Loucy (cell line): ENCODE data around the gene PGBD5.
"Not testable (repeated sequence)": the region's sequence is repeated elsewhere in the genome, so short reads cannot be mapped to it uniquely, and the experiment has no call there.

Source experiments
- H2AFZ ChIP-seq: fragments of 200-600 bp; sonication (generic); 2 replicates; pipeline ENCODE4 v1.6.0; 2016; ENCODE audit warnings: antibody characterized with exemption, mild to moderate bottlenecking, low read length, moderate library complexity
- H3F3A ChIP-seq: fragments of 200-600 bp; 2 replicates; pipeline ENCODE4 v1.6.0; 2016; ENCODE audit warnings: antibody characterized with exemption, low read depth, mild to moderate bottlenecking
- H3K27me3 ChIP-seq: fragments of 200-600 bp; sonication (generic); 2 replicates; pipeline ENCODE4 v1.6.1; 2014; ENCODE audit warnings: low read length, mild to moderate bottlenecking; ENCODE audit not compliant: insufficient read depth, poor library complexity, severe bottlenecking
- H3K36me3 ChIP-seq: fragments of 200-600 bp; sonication (generic); 2 replicates; pipeline ENCODE4 v1.6.1; 2016; ENCODE audit warnings: low read length; ENCODE audit not compliant: insufficient read depth
- H3K4me1 ChIP-seq: fragments of 200-600 bp; sonication (generic); 2 replicates; pipeline ENCODE4 v1.5.1; 2014; ENCODE audit warnings: low read length, mild to moderate bottlenecking; ENCODE audit not compliant: insufficient read depth, poor library complexity, severe bottlenecking
- H3K4me2 ChIP-seq: fragments of 200-600 bp; sonication (generic); 2 replicates; pipeline ENCODE4 v1.6.0; 2014; ENCODE audit warnings: antibody characterized with exemption, low read length, low read depth, mild to moderate bottlenecking; ENCODE audit not compliant: poor library complexity, severe bottlenecking
- H3K4me3 ChIP-seq: fragments of 200-600 bp; sonication (generic); 2 replicates; pipeline ENCODE4 v1.5.1; 2014; ENCODE audit warnings: low read length, mild to moderate bottlenecking, mixed read lengths; ENCODE audit not compliant: poor library complexity, severe bottlenecking
- H3K79me2 ChIP-seq: fragments of 200-600 bp; sonication (generic); 2 replicates; pipeline ENCODE4 v1.6.1; 2014; ENCODE audit warnings: low read length; ENCODE audit not compliant: insufficient read depth
- H3K9ac ChIP-seq: fragments of 200-600 bp; sonication (generic); 2 replicates; pipeline ENCODE4 v1.6.0; 2014; ENCODE audit warnings: mild to moderate bottlenecking, low read depth, low read length, moderate library complexity; ENCODE audit not compliant: poor library complexity, severe bottlenecking
- H3K9me2 ChIP-seq: fragments of 200-600 bp; sonication (generic); replicated peaks from 2 replicates; pipeline ENCODE4 v1.6.1; 2016; ENCODE audit warnings: low read depth, low read length, mixed read lengths
- H3K9me3 ChIP-seq: fragments of 200-600 bp; sonication (generic); 2 replicates; pipeline ENCODE4 v1.6.1; 2014; ENCODE audit warnings: mild to moderate bottlenecking, antibody characterized with exemption, low read length, low read depth; ENCODE audit not compliant: insufficient read depth
- H4K20me1 ChIP-seq: fragments of 200-600 bp; sonication (generic); 2 replicates; pipeline ENCODE4 v1.6.0; 2014; ENCODE audit warnings: antibody characterized with exemption, low read length, mild to moderate bottlenecking; ENCODE audit not compliant: insufficient read depth, poor library complexity, severe bottlenecking
- EZH2phosphoT487 ChIP-seq: fragments of 200-600 bp; IDR thresholded peaks from 2 replicates; pipeline ENCODE4 v1.6.1; 2018; ENCODE audit warnings: antibody characterized with exemption, mild to moderate bottlenecking, moderate library complexity, borderline replicate concordance
- TF ChIP-seq, protein P1 (sequence below): fragments of 200-600 bp; sonication (generic); conservative IDR thresholded peaks from 2 replicates; pipeline ENCODE4 v1.5.1; 2014; ENCODE audit warnings: mild to moderate bottlenecking, antibody characterized with exemption, low read length

PGBD5 gene, protein sequence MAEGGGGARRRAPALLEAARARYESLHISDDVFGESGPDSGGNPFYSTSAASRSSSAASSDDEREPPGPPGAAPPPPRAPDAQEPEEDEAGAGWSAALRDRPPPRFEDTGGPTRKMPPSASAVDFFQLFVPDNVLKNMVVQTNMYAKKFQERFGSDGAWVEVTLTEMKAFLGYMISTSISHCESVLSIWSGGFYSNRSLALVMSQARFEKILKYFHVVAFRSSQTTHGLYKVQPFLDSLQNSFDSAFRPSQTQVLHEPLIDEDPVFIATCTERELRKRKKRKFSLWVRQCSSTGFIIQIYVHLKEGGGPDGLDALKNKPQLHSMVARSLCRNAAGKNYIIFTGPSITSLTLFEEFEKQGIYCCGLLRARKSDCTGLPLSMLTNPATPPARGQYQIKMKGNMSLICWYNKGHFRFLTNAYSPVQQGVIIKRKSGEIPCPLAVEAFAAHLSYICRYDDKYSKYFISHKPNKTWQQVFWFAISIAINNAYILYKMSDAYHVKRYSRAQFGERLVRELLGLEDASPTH

DNA sequence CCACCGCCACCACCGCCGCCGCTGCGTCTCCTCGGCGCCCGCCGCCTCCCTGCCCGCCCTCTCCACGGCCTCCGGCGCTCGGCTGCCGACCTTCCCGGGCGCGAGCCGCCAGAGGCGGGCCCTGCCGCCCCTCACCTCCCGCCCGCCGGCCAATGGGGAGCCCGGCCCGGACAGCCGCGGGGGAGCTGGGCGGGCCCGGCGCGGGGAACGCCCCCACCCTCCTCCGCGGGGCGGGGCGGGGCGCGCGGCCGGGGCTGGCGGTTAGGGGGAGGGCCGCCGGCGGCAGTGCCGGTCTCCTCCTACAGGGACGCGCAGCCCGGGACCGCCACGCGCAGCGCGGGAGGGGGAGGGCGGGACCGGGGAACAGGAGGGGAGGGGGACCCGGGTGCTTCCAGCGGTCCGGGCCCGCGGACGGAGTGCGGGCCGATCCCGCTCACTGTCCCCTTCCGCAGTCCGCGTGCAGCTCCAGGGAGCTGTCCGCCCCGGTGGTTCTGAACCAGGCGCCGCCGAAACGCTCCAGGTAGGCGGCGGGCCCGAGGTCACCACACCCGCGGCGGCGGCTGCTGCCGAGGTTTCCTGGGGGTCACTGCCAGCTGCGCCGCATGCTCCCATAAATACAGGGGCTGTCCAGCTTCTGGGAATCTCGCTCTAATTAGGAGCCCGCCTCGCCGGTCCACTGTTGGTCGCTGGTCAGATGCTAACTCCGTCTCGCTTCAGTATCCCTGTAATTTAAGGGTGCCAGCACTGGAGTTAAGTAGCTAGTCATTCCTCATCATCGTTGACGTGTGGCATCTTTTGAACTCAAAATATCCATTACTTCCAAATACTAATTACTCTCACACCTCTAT is at the start of gene PGBD5:
Gene PGBD5, minus strand, starts transcription at position 87 of the 848 bp plus-strand sequence. CDS start 404 bp downstream, outside the sequence.
- TF ChIP-seq, protein P1, sequence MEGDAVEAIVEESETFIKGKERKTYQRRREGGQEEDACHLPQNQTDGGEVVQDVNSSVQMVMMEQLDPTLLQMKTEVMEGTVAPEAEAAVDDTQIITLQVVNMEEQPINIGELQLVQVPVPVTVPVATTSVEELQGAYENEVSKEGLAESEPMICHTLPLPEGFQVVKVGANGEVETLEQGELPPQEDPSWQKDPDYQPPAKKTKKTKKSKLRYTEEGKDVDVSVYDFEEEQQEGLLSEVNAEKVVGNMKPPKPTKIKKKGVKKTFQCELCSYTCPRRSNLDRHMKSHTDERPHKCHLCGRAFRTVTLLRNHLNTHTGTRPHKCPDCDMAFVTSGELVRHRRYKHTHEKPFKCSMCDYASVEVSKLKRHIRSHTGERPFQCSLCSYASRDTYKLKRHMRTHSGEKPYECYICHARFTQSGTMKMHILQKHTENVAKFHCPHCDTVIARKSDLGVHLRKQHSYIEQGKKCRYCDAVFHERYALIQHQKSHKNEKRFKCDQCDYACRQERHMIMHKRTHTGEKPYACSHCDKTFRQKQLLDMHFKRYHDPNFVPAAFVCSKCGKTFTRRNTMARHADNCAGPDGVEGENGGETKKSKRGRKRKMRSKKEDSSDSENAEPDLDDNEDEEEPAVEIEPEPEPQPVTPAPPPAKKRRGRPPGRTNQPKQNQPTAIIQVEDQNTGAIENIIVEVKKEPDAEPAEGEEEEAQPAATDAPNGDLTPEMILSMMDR: no peak
- no peak for TF ChIP-seq EZH2phosphoT487
- Histone ChIP-seq H3K9me3 (no peaks in the 10 kb centered on the region), H3K9me2 (no peaks in the 10 kb centered on the region), H3K9ac (no peak within 1 kb of the TSS), H3K4me1 (no peaks in the 10 kb centered on the region), H3K4me2 (no peak within 1 kb of the TSS), H3K36me3 (no peaks in the 10 kb centered on the region), H3K79me2 (no peaks in the 10 kb centered on the region), H4K20me1 (no peaks in the 10 kb centered on the region), H3K27me3 (no peaks in the 10 kb centered on the region), H2AFZ (no peak within 1 kb of the TSS), H3F3A (no peaks in the 10 kb centered on the region), H3K4me3 (peak within 1 kb of the TSS; percentile 29)

DNA sequence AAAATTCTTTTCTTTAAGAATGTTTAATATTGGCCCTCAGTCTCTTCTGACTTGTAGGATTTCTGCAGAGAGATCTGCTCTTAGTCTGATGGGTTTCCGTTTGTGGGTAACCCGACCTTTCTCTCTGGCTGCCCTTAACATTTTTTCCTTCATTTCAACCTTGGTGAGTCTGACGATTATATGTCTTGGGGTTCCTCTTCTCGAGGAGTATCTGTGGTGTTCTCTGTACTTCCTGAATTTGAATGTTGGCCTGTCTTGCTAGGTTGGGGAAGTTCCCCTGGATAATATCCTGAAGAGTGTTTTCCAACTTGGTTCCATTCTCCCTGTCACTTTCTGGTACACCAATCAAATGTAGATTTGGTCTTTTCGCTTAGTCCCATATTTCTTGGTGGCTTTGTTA is 48.8 kb upstream of the PGBD5 start:
- not testable (repeated sequence) for H3F3A ChIP-seq, H2AFZ ChIP-seq, H3K9ac ChIP-seq, H3K4me3 ChIP-seq, H3K9me3 ChIP-seq, H3K9me2 ChIP-seq, H3K4me1 ChIP-seq, H3K79me2 ChIP-seq, H4K20me1 ChIP-seq, H3K4me2 ChIP-seq, H3K36me3 ChIP-seq, H3K27me3 ChIP-seq

DNA sequence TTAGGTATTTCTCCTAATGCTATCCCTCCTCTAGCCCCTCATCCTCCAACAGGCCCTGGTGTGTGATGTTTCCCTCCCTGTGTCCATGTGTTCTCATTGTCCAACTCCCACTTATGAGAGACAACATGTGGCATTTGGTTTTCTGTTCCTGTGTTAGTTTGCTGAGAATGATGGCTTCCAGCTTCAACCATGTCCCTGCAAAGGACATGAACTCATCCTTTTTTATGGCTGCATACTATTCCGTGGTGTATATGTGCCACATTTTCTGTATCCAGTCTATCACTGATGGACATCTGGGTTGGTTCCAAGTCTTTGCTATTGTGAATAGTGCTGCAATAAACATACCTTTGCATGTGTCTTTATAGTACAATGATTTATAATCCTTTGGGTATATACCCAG is 44.6 kb upstream of the PGBD5 start:
- not testable (repeated sequence) for H3K4me1 ChIP-seq, H3K36me3 ChIP-seq, H3F3A ChIP-seq, H3K79me2 ChIP-seq, H4K20me1 ChIP-seq, H3K4me2 ChIP-seq, H2AFZ ChIP-seq, H3K4me3 ChIP-seq, H3K27me3 ChIP-seq, H3K9me3 ChIP-seq, H3K9ac ChIP-seq, H3K9me2 ChIP-seq

DNA sequence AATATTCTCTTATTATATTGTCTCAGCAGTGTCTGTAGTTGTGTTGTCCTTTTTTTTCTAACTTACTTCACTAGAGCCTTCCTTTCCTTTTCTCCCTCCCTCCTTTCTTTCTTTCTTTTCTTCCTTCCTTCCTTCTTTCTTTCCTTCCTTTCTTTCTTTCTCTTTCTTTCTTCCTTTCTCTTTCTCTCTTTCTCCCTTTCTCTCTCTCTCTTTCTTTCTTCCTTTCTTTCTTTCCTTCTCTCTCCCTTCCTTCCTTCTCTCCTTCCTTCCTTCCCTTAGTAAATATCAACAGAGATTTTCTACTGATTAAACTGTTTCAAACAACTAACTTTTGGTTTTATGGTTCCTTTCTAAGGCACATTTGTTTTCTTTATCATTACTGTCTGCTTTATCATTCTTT is 43.1 kb upstream of the PGBD5 start:
- Histone ChIP-seq H2AFZ (no peak overlapping the region), H3K4me1 (no peaks in the 10 kb centered on the region), H4K20me1 (no peaks in the 10 kb centered on the region), H3K9ac (no peak overlapping the region), H3K79me2 (no peaks in the 10 kb centered on the region), H3K27me3 (no peaks in the 10 kb centered on the region), H3F3A (no peaks in the 10 kb centered on the region), H3K4me3 (no peak overlapping the region), H3K4me2 (no peak overlapping the region), H3K9me3 (no peaks in the 10 kb centered on the region), H3K9me2 (no peaks in the 10 kb centered on the region), H3K36me3 (no peaks in the 10 kb centered on the region)
- TF ChIP-seq, protein P1: no peak
- no peak for TF ChIP-seq EZH2phosphoT487
